HepG2 (cell line): ENCODE results near the gene NCKIPSD. TPM values are rescaled to one million over a fixed set of nuclear protein-coding genes. Genes with fewer than 3 reads are reported as not detected.
A peak's percentile ranks its signal among the peaks of the same experiment; 100 is the strongest.

Source experiments
- ARID2 ChIP-seq: sonication (generic); formaldehyde crosslinking; IDR thresholded peaks from 2 replicates; pipeline ENCODE4 v1.8.1; 2022; ENCODE audit warnings: mild to moderate bottlenecking, missing genetic modification reagents, borderline replicate concordance
- BRD4 ChIP-seq: sonication (generic); formaldehyde crosslinking; IDR thresholded peaks from 2 replicates; pipeline ENCODE4 v1.4.0; 2020; ENCODE audit warnings: missing genetic modification reagents
- CERS6 ChIP-seq: sonication (generic); formaldehyde crosslinking; IDR thresholded peaks from 2 replicates; pipeline ENCODE4 v1.5.0; 2020; ENCODE audit warnings: missing genetic modification reagents
- DDIT3 ChIP-seq: sonication (generic); formaldehyde crosslinking; IDR thresholded peaks from 2 replicates; pipeline ENCODE4 v1.4.0; 2020; ENCODE audit warnings: mild to moderate bottlenecking, missing genetic modification reagents
- DPF2 ChIP-seq: sonication (generic); formaldehyde crosslinking; IDR thresholded peaks from 2 replicates; pipeline ENCODE4 v1.4.0; 2020; ENCODE audit warnings: mild to moderate bottlenecking, low read depth, missing genetic modification reagents, borderline replicate concordance
- EZH2 ChIP-seq: conservative IDR thresholded peaks from 2 replicates; pipeline ENCODE4 v1.6.1; 2012; ENCODE audit warnings: mild to moderate bottlenecking, low read depth, low read length, moderate library complexity
- FOXJ3 ChIP-seq: sonication (generic); formaldehyde crosslinking; IDR thresholded peaks from 2 replicates; pipeline ENCODE4 v1.4.0; 2020; ENCODE audit warnings: missing genetic modification reagents, mild to moderate bottlenecking, borderline replicate concordance
- GABPB1 ChIP-seq: IDR thresholded peaks from 2 replicates; pipeline ENCODE4 v1.6.1; 2016; ENCODE audit warnings: mild to moderate bottlenecking, missing genetic modification reagents, moderate library complexity, missing compliant biosample characterization
- HBP1 ChIP-seq: IDR thresholded peaks from 2 replicates; pipeline ENCODE4 v1.6.1; 2016; ENCODE audit warnings: low read depth, control low read depth
- KLF6 ChIP-seq: IDR thresholded peaks from 2 replicates; pipeline ENCODE4 v1.8.0; 2016; ENCODE audit warnings: missing biosample characterization, missing genetic modification reagents
- NFIB ChIP-seq: sonication (generic); formaldehyde crosslinking; IDR thresholded peaks from 2 replicates; pipeline ENCODE4 v1.9.0; 2021; ENCODE audit warnings: missing genetic modification reagents, mild to moderate bottlenecking, borderline replicate concordance
- NKX3-1 ChIP-seq: sonication (generic); formaldehyde crosslinking; IDR thresholded peaks from 2 replicates; pipeline ENCODE4 v1.5.0; 2020; ENCODE audit warnings: missing genetic modification reagents
- NRL ChIP-seq: sonication (generic); formaldehyde crosslinking; IDR thresholded peaks from 2 replicates; pipeline ENCODE4 v1.5.0; 2020; ENCODE audit warnings: missing genetic modification reagents, mild to moderate bottlenecking, moderate library complexity, borderline replicate concordance
- PHF5A ChIP-seq: IDR thresholded peaks from one replicate; pipeline ENCODE4 v1.6.1; 2018; ENCODE audit warnings: low read depth, missing genetic modification reagents; ENCODE audit not compliant: unreplicated experiment
- TBL1XR1 ChIP-seq: fragments of 150-350 bp; IDR thresholded peaks from 2 replicates; pipeline ENCODE4 v1.6.1; 2014; ENCODE audit warnings: borderline replicate concordance, low read length; ENCODE audit not compliant: partially characterized antibody
- ZFP36L1 ChIP-seq: sonication (generic); formaldehyde crosslinking; IDR thresholded peaks from 2 replicates; pipeline ENCODE4 v1.8.0; 2022; ENCODE audit warnings: mild to moderate bottlenecking, missing genetic modification reagents, moderate library complexity
- ZNF264 ChIP-seq: sonication (generic); formaldehyde crosslinking; IDR thresholded peaks from 2 replicates; pipeline ENCODE4 v1.4.0; 2020; ENCODE audit warnings: missing genetic modification reagents
- ZNF329 ChIP-seq: sonication (generic); formaldehyde crosslinking; IDR thresholded peaks from 2 replicates; pipeline ENCODE4 v1.9.0; 2021; ENCODE audit warnings: low read depth, mild to moderate bottlenecking, missing genetic modification reagents
- ZNF614 ChIP-seq: IDR thresholded peaks from 2 replicates; pipeline ENCODE4 v1.6.1; 2018; ENCODE audit warnings: missing biosample characterization, missing genetic modification reagents, inconsistent platforms, borderline replicate concordance
- ZNF770 ChIP-seq: sonication (generic); formaldehyde crosslinking; IDR thresholded peaks from 2 replicates; pipeline ENCODE4 v1.5.0; 2020; ENCODE audit warnings: mild to moderate bottlenecking, missing genetic modification reagents
- ZSCAN31 ChIP-seq: sonication (generic); formaldehyde crosslinking; IDR thresholded peaks from 2 replicates; pipeline ENCODE4 v1.5.0; 2020; ENCODE audit warnings: low read depth, mild to moderate bottlenecking, missing genetic modification reagents
- polyA plus RNA-seq, 8 experiments: library from polyadenylated mRNA; depleted of rRNA in 3 of 8; stranded (reverse) in 7 of 8; unstranded in 1 of 8; fragments of >200 nt; fragmentation: Illumina TruSeq in 4 of 8; extraction: Trizol in 4 of 8; gene quantifications; 2 replicates each; pipeline versions ENCODE4 v1.2.1 to v1.2.3, GENCODE V29; 2011 to 2016; ENCODE audit warnings: low read depth in 4 of 8, missing spikeins in 1 of 8, mixed read lengths in 1 of 8; ENCODE audit not compliant: insufficient read depth in 1 of 8
- total RNA-seq, 5 experiments: library from RNA; depleted of rRNA; stranded (reverse); fragments of >200 nt; fragmentation: Illumina TruSeq; extraction: Trizol; gene quantifications; 2 replicates each; pipeline ENCODE4 v1.2.3, GENCODE V29; 2016; ENCODE audit warnings: low read depth in 1 of 5
- TF ChIP-seq, protein P1 (sequence below): sonication (generic); formaldehyde crosslinking; IDR thresholded peaks from 2 replicates; pipeline ENCODE4 v1.9.0; 2021; ENCODE audit warnings: missing genetic modification reagents, borderline replicate concordance
- TF ChIP-seq, protein P2 (sequence below): sonication (generic); formaldehyde crosslinking; IDR thresholded peaks from 2 replicates; pipeline ENCODE4 v1.4.0; 2020; ENCODE audit warnings: missing genetic modification reagents, mild to moderate bottlenecking, borderline replicate concordance

The NCKIPSD gene
- total and polyA plus RNA-seq, 2 of the 13 experiments (the other 11 are each of a cell fraction or from before 2014, with no cell fraction given) = 13.5 to 35.2 TPM

- TF ChIP-seq, protein P1, sequence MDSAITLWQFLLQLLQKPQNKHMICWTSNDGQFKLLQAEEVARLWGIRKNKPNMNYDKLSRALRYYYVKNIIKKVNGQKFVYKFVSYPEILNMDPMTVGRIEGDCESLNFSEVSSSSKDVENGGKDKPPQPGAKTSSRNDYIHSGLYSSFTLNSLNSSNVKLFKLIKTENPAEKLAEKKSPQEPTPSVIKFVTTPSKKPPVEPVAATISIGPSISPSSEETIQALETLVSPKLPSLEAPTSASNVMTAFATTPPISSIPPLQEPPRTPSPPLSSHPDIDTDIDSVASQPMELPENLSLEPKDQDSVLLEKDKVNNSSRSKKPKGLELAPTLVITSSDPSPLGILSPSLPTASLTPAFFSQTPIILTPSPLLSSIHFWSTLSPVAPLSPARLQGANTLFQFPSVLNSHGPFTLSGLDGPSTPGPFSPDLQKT (CRISPR knock-in tag) = peak; percentile 100; the same call in 1 of the 2 replicates
- peak; percentile 100 for TF ChIP-seq NKX3-1 (CRISPR knock-in tag)
- TF ChIP-seq TBL1XR1 = no peak
- peak; percentile 100 for TF ChIP-seq HBP1 (CRISPR knock-in tag)
- peak; percentile 100 for TF ChIP-seq ZFP36L1
- TF ChIP-seq ARID2 (CRISPR knock-in tag) = peak; percentile 100
- no peak for TF ChIP-seq DPF2
- TF ChIP-seq NRL = peak; percentile 100
- TF ChIP-seq ZNF329 (CRISPR knock-in tag) = peak; percentile 99
- TF ChIP-seq EZH2 = no peak
- peak; percentile 93 for TF ChIP-seq GABPB1 (CRISPR knock-in tag)
- TF ChIP-seq KLF6 (CRISPR knock-in tag) = peak; percentile 100
- TF ChIP-seq NFIB (CRISPR knock-in tag) = peak; percentile 96; the same call in 1 of the 2 replicates
- TF ChIP-seq, protein P2, sequence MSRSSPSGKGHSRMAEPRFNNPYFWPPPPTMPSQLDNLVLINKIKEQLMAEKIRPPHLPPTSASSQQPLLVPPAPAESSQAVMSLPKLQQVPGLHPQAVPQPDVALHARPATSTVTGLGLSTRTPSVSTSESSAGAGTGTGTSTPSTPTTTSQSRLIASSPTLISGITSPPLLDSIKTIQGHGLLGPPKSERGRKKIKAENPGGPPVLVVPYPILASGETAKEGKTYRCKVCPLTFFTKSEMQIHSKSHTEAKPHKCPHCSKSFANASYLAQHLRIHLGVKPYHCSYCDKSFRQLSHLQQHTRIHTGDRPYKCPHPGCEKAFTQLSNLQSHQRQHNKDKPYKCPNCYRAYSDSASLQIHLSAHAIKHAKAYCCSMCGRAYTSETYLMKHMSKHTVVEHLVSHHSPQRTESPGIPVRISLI (CRISPR knock-in tag) = peak; percentile 86
- peak; percentile 100 for TF ChIP-seq ZSCAN31 (CRISPR knock-in tag)
- TF ChIP-seq ZNF614 (CRISPR knock-in tag) = peak; percentile 100
- peak; percentile 100 for TF ChIP-seq ZNF264 (CRISPR knock-in tag)
- TF ChIP-seq ZNF770 (CRISPR knock-in tag) = peak; percentile 89
- peak; percentile 97 for TF ChIP-seq DDIT3 (CRISPR knock-in tag)
- peak; percentile 98 for TF ChIP-seq FOXJ3 (CRISPR knock-in tag)
- peak; percentile 96 for TF ChIP-seq BRD4 (CRISPR knock-in tag)
- peak; percentile 100 for TF ChIP-seq CERS6 (CRISPR knock-in tag)
- TF ChIP-seq PHF5A (CRISPR knock-in tag) = peak; percentile 100
Measured at GRCh38 chr3:48661501-48662144, 24.1 kb downstream of the NCKIPSD start (continued).
